HepG2 (cell line): ENCODE measurements around the gene AAMP. TPM values are rescaled to one million over a fixed set of nuclear protein-coding genes. Genes with fewer than 3 reads are reported as not detected.
A peak's percentile ranks its signal among the peaks of the same experiment; 100 is the strongest.

ENCODE experiments used
- ARHGAP35 ChIP-seq: sonication (generic); formaldehyde crosslinking; IDR thresholded peaks from 2 replicates; pipeline ENCODE4 v1.9.0; 2022; ENCODE audit warnings: mild to moderate bottlenecking, inconsistent platforms, moderate library complexity, missing genetic modification reagents, borderline replicate concordance
- ASH2L ChIP-seq: fragments of 300-600, 200-600 bp; sonication (generic); IDR thresholded peaks from 2 replicates; pipeline ENCODE4 v1.7.0; 2017; ENCODE audit warnings: low read depth, mild to moderate bottlenecking, moderate library complexity, mixed read lengths, low read length; ENCODE audit not compliant: insufficient read length
- DNMT1 ChIP-seq: sonication (generic); formaldehyde crosslinking; IDR thresholded peaks from 2 replicates; pipeline ENCODE4 v1.5.1; 2020; ENCODE audit warnings: mild to moderate bottlenecking, missing genetic modification reagents
- DNMT3B ChIP-seq: conservative IDR thresholded peaks from 2 replicates; pipeline ENCODE4 v1.6.1; 2016; ENCODE audit warnings: missing biosample characterization, control low read depth
- JARID2 ChIP-seq: sonication (generic); formaldehyde crosslinking; IDR thresholded peaks from 2 replicates; pipeline ENCODE4 v1.8.1; 2023; ENCODE audit warnings: missing genetic modification reagents, inconsistent platforms; ENCODE audit not compliant: insufficient replicate concordance
- KDM3A ChIP-seq: IDR thresholded peaks from 2 replicates; pipeline ENCODE4 v1.6.1; 2018; ENCODE audit warnings: low read depth, missing compliant biosample characterization
- KLF6 ChIP-seq: IDR thresholded peaks from 2 replicates; pipeline ENCODE4 v1.8.0; 2016; ENCODE audit warnings: missing biosample characterization, missing genetic modification reagents
- MAF1 ChIP-seq: sonication (generic); formaldehyde crosslinking; IDR thresholded peaks from 2 replicates; pipeline ENCODE4 v1.5.0; 2020; ENCODE audit warnings: missing genetic modification reagents, borderline replicate concordance
- RAD21 ChIP-seq: fragments of 450-650 bp; formaldehyde crosslinking; IDR thresholded peaks from 2 replicates; pipeline ENCODE4 v1.5.0; 2020; ENCODE audit warnings: mild to moderate bottlenecking
- SNRNP70 ChIP-seq: fragments of 200-400 bp; formaldehyde crosslinking; IDR thresholded peaks from 2 replicates; pipeline ENCODE4 v1.6.1; 2017; ENCODE audit warnings: mild to moderate bottlenecking, low read depth, low read length, moderate library complexity
- ZFP36 ChIP-seq: fragments of 150-350 bp; IDR thresholded peaks from 2 replicates; pipeline ENCODE4 v1.6.1; 2018; ENCODE audit warnings: borderline replicate concordance, low read length, low read depth; ENCODE audit not compliant: partially characterized antibody
- ZFP62 ChIP-seq: sonication (generic); formaldehyde crosslinking; IDR thresholded peaks from 2 replicates; pipeline ENCODE4 v1.4.0; 2020; ENCODE audit warnings: missing genetic modification reagents
- ZFX ChIP-seq: sonication (generic); formaldehyde crosslinking; IDR thresholded peaks from 2 replicates; pipeline ENCODE4 v1.4.0; 2020; ENCODE audit warnings: mild to moderate bottlenecking, low read depth, missing genetic modification reagents, moderate library complexity
- ZNF160 ChIP-seq: sonication (generic); formaldehyde crosslinking; IDR thresholded peaks from 2 replicates; pipeline ENCODE4 v1.8.0; 2022; ENCODE audit warnings: mild to moderate bottlenecking, inconsistent platforms, missing genetic modification reagents
- ZNF552 ChIP-seq: sonication (generic); formaldehyde crosslinking; IDR thresholded peaks from 2 replicates; pipeline ENCODE4 v1.9.0; 2022; ENCODE audit warnings: missing genetic modification reagents, mild to moderate bottlenecking, borderline replicate concordance
- polyA plus RNA-seq, 8 experiments: library from polyadenylated mRNA; depleted of rRNA in 3 of 8; stranded (reverse) in 7 of 8; unstranded in 1 of 8; fragments of >200 nt; fragmentation: Illumina TruSeq in 4 of 8; extraction: Trizol in 4 of 8; gene quantifications; 2 replicates each; pipeline versions ENCODE4 v1.2.1 to v1.2.3, GENCODE V29; 2011 to 2016; ENCODE audit warnings: low read depth in 4 of 8, missing spikeins in 1 of 8, mixed read lengths in 1 of 8; ENCODE audit not compliant: insufficient read depth in 1 of 8
- total RNA-seq, 5 experiments: library from RNA; depleted of rRNA; stranded (reverse); fragments of >200 nt; fragmentation: Illumina TruSeq; extraction: Trizol; gene quantifications; 2 replicates each; pipeline ENCODE4 v1.2.3, GENCODE V29; 2016; ENCODE audit warnings: low read depth in 1 of 5
- TF ChIP-seq, protein P1 (sequence below): sonication (generic); formaldehyde crosslinking; conservative IDR thresholded peaks from 2 replicates; pipeline ENCODE4 v1.8.0; 2022; ENCODE audit warnings: missing genetic modification reagents
- TF ChIP-seq, protein P2 (sequence below): sonication (generic); formaldehyde crosslinking; IDR thresholded peaks from 2 replicates; pipeline ENCODE4 v1.4.0; 2020; ENCODE audit warnings: missing genetic modification reagents, borderline replicate concordance
- TF ChIP-seq, protein P3 (sequence below): sonication (generic); formaldehyde crosslinking; IDR thresholded peaks from 2 replicates; pipeline ENCODE4 v1.4.0; 2020; ENCODE audit warnings: missing genetic modification reagents, mild to moderate bottlenecking, borderline replicate concordance
- TF ChIP-seq, protein P4 (sequence below): sonication (generic); formaldehyde crosslinking; IDR thresholded peaks from 2 replicates; pipeline ENCODE4 v1.5.1; 2020; ENCODE audit warnings: missing genetic modification reagents, mild to moderate bottlenecking, borderline replicate concordance
- TF ChIP-seq, protein P5 (sequence below): sonication (generic); formaldehyde crosslinking; IDR thresholded peaks from 2 replicates; pipeline ENCODE4 v1.5.0; 2020; ENCODE audit warnings: mild to moderate bottlenecking, low read depth, missing genetic modification reagents, borderline replicate concordance

The AAMP gene
- total and polyA plus RNA-seq, 2 of the 13 experiments (the other 11 are each of a cell fraction or from before 2014, with no cell fraction given): 110 to 186 TPM

DNA sequence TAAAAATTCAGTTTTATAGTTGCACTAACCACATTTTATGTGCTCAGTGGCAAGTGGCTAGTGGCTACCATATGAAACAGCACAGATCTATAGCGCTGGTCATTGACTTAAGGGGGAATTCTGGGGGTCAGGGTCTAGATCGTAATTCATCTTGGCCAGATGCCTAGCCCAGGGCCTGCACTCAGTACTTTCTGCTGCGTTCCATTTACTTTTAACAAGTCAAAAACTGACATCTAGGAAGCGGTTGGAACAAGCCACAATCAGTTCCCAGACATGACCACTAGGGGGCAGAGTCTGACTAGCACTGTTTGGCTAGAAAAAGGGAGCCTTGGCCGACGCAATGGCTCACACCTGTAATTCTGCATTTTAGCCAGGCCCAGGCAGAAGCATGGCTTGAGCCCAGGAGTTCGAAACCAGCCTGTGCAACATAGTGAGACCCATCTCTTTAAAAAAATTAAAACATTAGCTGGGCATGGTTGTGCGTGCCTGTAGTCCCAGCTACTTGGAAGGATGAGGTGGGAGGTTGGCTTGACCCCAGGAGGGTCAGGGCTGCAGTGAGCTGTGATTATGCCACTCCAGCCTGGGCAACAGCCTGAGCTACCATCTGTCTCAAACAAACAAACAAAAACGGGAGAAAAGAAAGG is 31.4 kb upstream of the AAMP start (continued):
- TF ChIP-seq, protein P1, sequence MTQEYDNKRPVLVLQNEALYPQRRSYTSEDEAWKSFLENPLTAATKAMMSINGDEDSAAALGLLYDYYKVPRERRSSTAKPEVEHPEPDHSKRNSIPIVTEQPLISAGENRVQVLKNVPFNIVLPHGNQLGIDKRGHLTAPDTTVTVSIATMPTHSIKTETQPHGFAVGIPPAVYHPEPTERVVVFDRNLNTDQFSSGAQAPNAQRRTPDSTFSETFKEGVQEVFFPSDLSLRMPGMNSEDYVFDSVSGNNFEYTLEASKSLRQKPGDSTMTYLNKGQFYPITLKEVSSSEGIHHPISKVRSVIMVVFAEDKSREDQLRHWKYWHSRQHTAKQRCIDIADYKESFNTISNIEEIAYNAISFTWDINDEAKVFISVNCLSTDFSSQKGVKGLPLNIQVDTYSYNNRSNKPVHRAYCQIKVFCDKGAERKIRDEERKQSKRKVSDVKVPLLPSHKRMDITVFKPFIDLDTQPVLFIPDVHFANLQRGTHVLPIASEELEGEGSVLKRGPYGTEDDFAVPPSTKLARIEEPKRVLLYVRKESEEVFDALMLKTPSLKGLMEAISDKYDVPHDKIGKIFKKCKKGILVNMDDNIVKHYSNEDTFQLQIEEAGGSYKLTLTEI (CRISPR knock-in tag): no peak
- TF ChIP-seq ZNF160 (CRISPR knock-in tag): no peak
- peak; percentile 79 for TF ChIP-seq ZFX (CRISPR knock-in tag)
- peak; percentile 94 for TF ChIP-seq KDM3A (CRISPR knock-in tag)
- TF ChIP-seq DNMT1 (CRISPR knock-in tag): no peak
- TF ChIP-seq ZFP62 (CRISPR knock-in tag): no peak
- peak; percentile 76 for TF ChIP-seq JARID2
- TF ChIP-seq, protein P2, sequence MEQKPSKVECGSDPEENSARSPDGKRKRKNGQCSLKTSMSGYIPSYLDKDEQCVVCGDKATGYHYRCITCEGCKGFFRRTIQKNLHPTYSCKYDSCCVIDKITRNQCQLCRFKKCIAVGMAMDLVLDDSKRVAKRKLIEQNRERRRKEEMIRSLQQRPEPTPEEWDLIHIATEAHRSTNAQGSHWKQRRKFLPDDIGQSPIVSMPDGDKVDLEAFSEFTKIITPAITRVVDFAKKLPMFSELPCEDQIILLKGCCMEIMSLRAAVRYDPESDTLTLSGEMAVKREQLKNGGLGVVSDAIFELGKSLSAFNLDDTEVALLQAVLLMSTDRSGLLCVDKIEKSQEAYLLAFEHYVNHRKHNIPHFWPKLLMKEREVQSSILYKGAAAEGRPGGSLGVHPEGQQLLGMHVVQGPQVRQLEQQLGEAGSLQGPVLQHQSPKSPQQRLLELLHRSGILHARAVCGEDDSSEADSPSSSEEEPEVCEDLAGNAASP (CRISPR knock-in tag): peak; percentile 79; the same call in 1 of the 2 replicates
- no peak for TF ChIP-seq ZNF552 (CRISPR knock-in tag)
- peak; percentile 62 for TF ChIP-seq ZFP36
- TF ChIP-seq KLF6 (CRISPR knock-in tag): peak; percentile 61; the same call in 1 of the 2 replicates
- TF ChIP-seq, protein P3, sequence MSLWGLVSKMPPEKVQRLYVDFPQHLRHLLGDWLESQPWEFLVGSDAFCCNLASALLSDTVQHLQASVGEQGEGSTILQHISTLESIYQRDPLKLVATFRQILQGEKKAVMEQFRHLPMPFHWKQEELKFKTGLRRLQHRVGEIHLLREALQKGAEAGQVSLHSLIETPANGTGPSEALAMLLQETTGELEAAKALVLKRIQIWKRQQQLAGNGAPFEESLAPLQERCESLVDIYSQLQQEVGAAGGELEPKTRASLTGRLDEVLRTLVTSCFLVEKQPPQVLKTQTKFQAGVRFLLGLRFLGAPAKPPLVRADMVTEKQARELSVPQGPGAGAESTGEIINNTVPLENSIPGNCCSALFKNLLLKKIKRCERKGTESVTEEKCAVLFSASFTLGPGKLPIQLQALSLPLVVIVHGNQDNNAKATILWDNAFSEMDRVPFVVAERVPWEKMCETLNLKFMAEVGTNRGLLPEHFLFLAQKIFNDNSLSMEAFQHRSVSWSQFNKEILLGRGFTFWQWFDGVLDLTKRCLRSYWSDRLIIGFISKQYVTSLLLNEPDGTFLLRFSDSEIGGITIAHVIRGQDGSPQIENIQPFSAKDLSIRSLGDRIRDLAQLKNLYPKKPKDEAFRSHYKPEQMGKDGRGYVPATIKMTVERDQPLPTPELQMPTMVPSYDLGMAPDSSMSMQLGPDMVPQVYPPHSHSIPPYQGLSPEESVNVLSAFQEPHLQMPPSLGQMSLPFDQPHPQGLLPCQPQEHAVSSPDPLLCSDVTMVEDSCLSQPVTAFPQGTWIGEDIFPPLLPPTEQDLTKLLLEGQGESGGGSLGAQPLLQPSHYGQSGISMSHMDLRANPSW: no peak
- TF ChIP-seq, protein P4, sequence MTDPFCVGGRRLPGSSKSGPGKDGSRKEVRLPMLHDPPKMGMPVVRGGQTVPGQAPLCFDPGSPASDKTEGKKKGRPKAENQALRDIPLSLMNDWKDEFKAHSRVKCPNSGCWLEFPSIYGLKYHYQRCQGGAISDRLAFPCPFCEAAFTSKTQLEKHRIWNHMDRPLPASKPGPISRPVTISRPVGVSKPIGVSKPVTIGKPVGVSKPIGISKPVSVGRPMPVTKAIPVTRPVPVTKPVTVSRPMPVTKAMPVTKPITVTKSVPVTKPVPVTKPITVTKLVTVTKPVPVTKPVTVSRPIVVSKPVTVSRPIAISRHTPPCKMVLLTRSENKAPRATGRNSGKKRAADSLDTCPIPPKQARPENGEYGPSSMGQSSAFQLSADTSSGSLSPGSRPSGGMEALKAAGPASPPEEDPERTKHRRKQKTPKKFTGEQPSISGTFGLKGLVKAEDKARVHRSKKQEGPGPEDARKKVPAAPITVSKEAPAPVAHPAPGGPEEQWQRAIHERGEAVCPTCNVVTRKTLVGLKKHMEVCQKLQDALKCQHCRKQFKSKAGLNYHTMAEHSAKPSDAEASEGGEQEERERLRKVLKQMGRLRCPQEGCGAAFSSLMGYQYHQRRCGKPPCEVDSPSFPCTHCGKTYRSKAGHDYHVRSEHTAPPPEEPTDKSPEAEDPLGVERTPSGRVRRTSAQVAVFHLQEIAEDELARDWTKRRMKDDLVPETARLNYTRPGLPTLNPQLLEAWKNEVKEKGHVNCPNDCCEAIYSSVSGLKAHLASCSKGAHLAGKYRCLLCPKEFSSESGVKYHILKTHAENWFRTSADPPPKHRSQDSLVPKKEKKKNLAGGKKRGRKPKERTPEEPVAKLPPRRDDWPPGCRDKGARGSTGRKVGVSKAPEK (CRISPR knock-in tag): no peak
- 0 out of 2 replicates have a peak, but pooled peaks have one; percentile 33 for TF ChIP-seq MAF1 (CRISPR knock-in tag)
- no peak for TF ChIP-seq DNMT3B (CRISPR knock-in tag)
- TF ChIP-seq, protein P5, sequence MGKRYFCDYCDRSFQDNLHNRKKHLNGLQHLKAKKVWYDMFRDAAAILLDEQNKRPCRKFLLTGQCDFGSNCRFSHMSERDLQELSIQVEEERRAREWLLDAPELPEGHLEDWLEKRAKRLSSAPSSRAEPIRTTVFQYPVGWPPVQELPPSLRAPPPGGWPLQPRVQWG (CRISPR knock-in tag): no peak
- TF ChIP-seq RAD21 (CRISPR knock-in tag): peak; percentile 99
- no peak for TF ChIP-seq SNRNP70
- peak; percentile 33 for TF ChIP-seq ASH2L
- no peak for TF ChIP-seq ARHGAP35 (CRISPR knock-in tag)
